Hepatocyte (in vitro differentiated cells): ENCODE results near the gene SSR3.

Experiments
- CTCF ChIP-seq: fragments of 200-600 bp; sonication (generic); IDR thresholded peaks from 2 replicates; pipeline ENCODE4 v1.5.1; 2016; ENCODE audit warnings: antibody characterized with exemption, mild to moderate bottlenecking; ENCODE audit not compliant: poor library complexity
- EZH2 ChIP-seq: fragments of 200-600 bp; sonication (generic); IDR thresholded peaks from 2 replicates; pipeline ENCODE4 v1.6.1; 2016; ENCODE audit warnings: antibody characterized with exemption, mild to moderate bottlenecking, borderline replicate concordance
- EZH2phosphoT487 ChIP-seq: fragments of 200-600 bp; sonication (generic); IDR thresholded peaks from one replicate; pipeline ENCODE4 v1.6.1; 2018; ENCODE audit warnings: antibody characterized with exemption, mild to moderate bottlenecking, low read depth, moderate library complexity; ENCODE audit not compliant: unreplicated experiment, severe bottlenecking

DNA sequence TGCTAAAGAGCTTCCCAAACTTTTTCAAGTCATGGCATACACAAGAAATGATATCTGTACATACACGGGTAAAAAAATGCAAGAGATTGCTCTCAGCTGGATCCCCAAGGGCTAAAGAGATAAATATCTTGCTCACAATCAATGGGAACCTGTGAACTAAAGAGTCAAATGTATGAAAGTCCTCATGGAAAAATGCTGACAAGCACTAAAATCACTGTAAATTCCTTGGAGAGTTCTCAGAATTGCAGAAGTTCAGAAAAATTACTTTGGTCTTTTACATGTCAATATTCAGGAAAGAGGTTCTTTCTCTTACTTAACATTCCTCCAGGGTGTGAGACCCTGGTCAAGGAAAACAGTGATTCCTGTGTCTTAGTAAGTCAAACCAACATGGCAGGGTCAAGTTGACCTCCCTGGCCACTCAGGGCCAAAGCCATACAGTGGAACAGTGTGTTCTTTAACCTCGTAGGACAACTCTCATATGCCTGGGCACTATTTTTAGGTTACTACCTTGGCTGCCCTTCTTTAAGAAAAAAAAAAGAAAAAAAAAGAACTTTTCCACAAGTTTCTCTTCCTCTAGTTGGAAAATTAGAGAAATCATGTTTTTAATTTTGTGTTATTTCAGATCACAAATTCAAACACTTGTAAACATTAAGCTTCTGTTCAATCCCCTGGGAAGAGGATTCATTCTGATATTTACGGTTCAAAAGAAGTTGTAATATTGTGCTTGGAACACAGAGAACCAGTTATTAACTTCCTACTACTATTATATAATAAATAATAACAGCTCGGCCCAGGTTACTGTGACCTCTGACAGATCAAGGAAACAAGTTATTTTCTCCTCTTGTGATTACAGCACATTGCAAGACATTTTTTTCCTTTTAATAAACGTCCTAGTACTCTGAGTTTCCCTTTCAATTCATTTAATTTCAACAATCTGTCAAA, 12.5 kb downstream of the SSR3 start:
- TF ChIP-seq CTCF, result no peak
- no peak for TF ChIP-seq EZH2
- TF ChIP-seq EZH2phosphoT487, result no peak
